MCF 10A (cell line): ENCODE data around the gene GADD45B. TPM values are rescaled to one million over a fixed set of nuclear protein-coding genes. Genes with fewer than 3 reads are reported as not detected.

Experiments
- microRNA-seq: library from miRNA; unstranded; fragments of <30 nt; microRNA quantifications from one replicate; pipeline ENCODE4 v1.2.0, GENCODE V29; 2022
- total RNA-seq: library from RNA; stranded (reverse); gene quantifications from 2 replicates; pipeline ENCODE4 v1.2.3, GENCODE V29; 2022

The GADD45B gene
- total RNA-seq, 1 experiment from 2014 or later = 53.8 TPM

Small RNAs within 50 kb of the gene (microRNA-seq; reads per million reads assigned to microRNA genes)
- 2.0 reads per million, percentile 14 among the genes with 10 or more reads in this experiment for gene MIR7108

Other genes with a start within 250 kb of the GADD45B start
- 44.3 and 54.1 TPM in 2 replicates for gene PLEKHJ1, start 239.8 kb upstream of the GADD45B start, total RNA-seq
- gene SF3A2, start 239.3 kb upstream of the GADD45B start, total RNA-seq = 101 and 119 TPM in 2 replicates
- 11.9 and 21.2 TPM in 2 replicates for gene AMH, start 226.8 kb upstream of the GADD45B start, total RNA-seq
- gene JSRP1, start 219.7 kb upstream of the GADD45B start, total RNA-seq = 0.37 and 0.49 TPM in 2 replicates
- not detected in 2 replicates for gene PEAK3, start 194.0 kb upstream of the GADD45B start, total RNA-seq
- gene LINGO3, start 168.0 kb upstream of the GADD45B start, total RNA-seq = not detected in 2 replicates
- gene LSM7, start 147.5 kb upstream of the GADD45B start, total RNA-seq = 135 and 152 TPM in 2 replicates
- gene SPPL2B, start 147.4 kb upstream of the GADD45B start, total RNA-seq = 70.1 and 70.9 TPM in 2 replicates
- gene TMPRSS9, start 115.9 kb upstream of the GADD45B start, total RNA-seq = not detected in 2 replicates
- 123 and 188 TPM in 2 replicates for gene TIMM13, start 48.5 kb upstream of the GADD45B start, total RNA-seq
- 85.2 and 85.6 TPM in 2 replicates for gene LMNB2, start 19.2 kb upstream of the GADD45B start, total RNA-seq
- 0.22 and 0.51 TPM in 2 replicates for gene GNG7, start 226.6 kb downstream of the GADD45B start, total RNA-seq
- 0.37 and 0.74 TPM in 2 replicates for gene DIRAS1, start 245.2 kb downstream of the GADD45B start, total RNA-seq